B cell (primary cell): ENCODE results near the gene PHKA2. TPM values are rescaled to one million over a fixed set of nuclear protein-coding genes. Genes with fewer than 3 reads are reported as not detected.

Source experiments
- ATAC-seq: fragments of 200-7000 bp; cut with Tn5 transposase; one replicate; pipeline ENCODE4 v1.10.0; 2021; ENCODE audit warnings: low read depth, mild to moderate bottlenecking, moderate number of reproducible peaks, moderate library complexity
- CTCF ChIA-PET: fragments of 350-600 bp; sonication (Branson Sonifier 250); formaldehyde crosslinking; loops from one replicate; lab custom pipeline; 2021; ENCODE audit warnings: antibody characterized with exemption, inconsistent platforms; lab: Charles Lee
- POLR2A ChIA-PET: fragments of 350-600 bp; sonication (Branson Sonifier 250); formaldehyde crosslinking; loops from one replicate; lab custom pipeline; 2021; ENCODE audit warnings: antibody characterized with exemption; lab: Charles Lee
- DNase-seq: peaks from one replicate; pipeline ENCODE4 v3.0.0; 2013
- H2AFZ ChIP-seq: 2 replicates; pipeline ENCODE4 v1.6.1; 2012; ENCODE audit warnings: mild to moderate bottlenecking, low read depth, low read length; ENCODE audit not compliant: insufficient read depth, poor library complexity, severe bottlenecking
- H3K27ac ChIP-seq, 2 donors: 1 replicate in 1 of 2; 2 replicates in 1 of 2; pipeline ENCODE4 v1.5.1; 2012 to 2013; ENCODE audit warnings: low read length in 2 of 2, mild to moderate bottlenecking in 2 of 2, moderate library complexity in 1 of 2
- H3K27me3 ChIP-seq, 4 experiments: fragments of 200-600 bp in 1 of 4; sonication (generic) in 1 of 4; replicated peaks in 1 of 4; 1 replicate in 2 of 4; 2 replicates in 2 of 4; pipeline versions ENCODE4 v1.6.1 to v1.7.0; 2013 to 2016; ENCODE audit warnings: low read length in 3 of 4, mild to moderate bottlenecking in 2 of 4, mixed read lengths in 1 of 4, moderate library complexity in 1 of 4; ENCODE audit not compliant: insufficient read depth in 4 of 4, control insufficient read depth in 3 of 4; ENCODE audit errors: control extremely low read depth in 1 of 4
- H3K36me3 ChIP-seq, 2 experiments: replicated peaks in 1 of 2; 1 replicate in 1 of 2; 2 replicates in 1 of 2; pipeline versions ENCODE4 v1.6.1 to v1.7.1; 2013; ENCODE audit warnings: low read length in 1 of 2; ENCODE audit not compliant: insufficient read depth in 2 of 2, control insufficient read depth in 1 of 2; ENCODE audit errors: control extremely low read depth in 1 of 2, extremely low read depth in 1 of 2
- H3K4me1 ChIP-seq, 2 donors: fragments of 200-600 bp in 1 of 2; sonication (generic) in 1 of 2; 1 replicate in 1 of 2; 2 replicates in 1 of 2; pipeline versions ENCODE4 v1.5.1 to v1.6.1; 2013 to 2017; ENCODE audit warnings: low read length in 2 of 2; ENCODE audit not compliant: control insufficient read depth in 2 of 2, insufficient read depth in 2 of 2
- H3K4me2 ChIP-seq: replicated peaks from 2 replicates; pipeline ENCODE3; 2012; ENCODE audit warnings: mild to moderate bottlenecking, low read depth, low read length; ENCODE audit not compliant: poor library complexity, severe bottlenecking
- H3K4me3 ChIP-seq, 5 experiments: fragments of 200-600 bp in 1 of 5; sonication (generic) in 1 of 5; 1 replicate in 3 of 5; 2 replicates in 2 of 5; pipeline versions ENCODE4 v1.5.1 to v1.7.0; 2011 to 2016; ENCODE audit warnings: low read length in 4 of 5, mild to moderate bottlenecking in 4 of 5, low read depth in 2 of 5, control low read depth in 1 of 5, moderate library complexity in 1 of 5; ENCODE audit not compliant: insufficient read depth in 1 of 5; ENCODE audit errors: control extremely low read depth in 1 of 5, extremely low read depth in 1 of 5
- H3K79me2 ChIP-seq: fragments of 200-600 bp; sonication (generic); one replicate; pipeline ENCODE4 v1.6.0; 2016; ENCODE audit warnings: low read length; ENCODE audit not compliant: control insufficient read depth, insufficient read depth
- H3K9ac ChIP-seq: fragments of 200-600 bp; sonication (generic); 2 replicates; pipeline ENCODE4 v1.6.1; 2017; ENCODE audit warnings: mild to moderate bottlenecking, low read length, moderate library complexity
- H3K9me3 ChIP-seq, 3 donors: one replicate each; pipeline versions ENCODE4 v1.6.1 to v1.7.1; 2013; ENCODE audit warnings: low read length in 2 of 3; ENCODE audit not compliant: control insufficient read depth in 2 of 3, insufficient read depth in 1 of 3; ENCODE audit errors: control extremely low read depth in 1 of 3
- H4K20me1 ChIP-seq: 2 replicates; pipeline ENCODE4 v1.6.0; 2012; ENCODE audit warnings: mild to moderate bottlenecking, low read length; ENCODE audit not compliant: insufficient read depth, control insufficient read depth, poor library complexity, severe bottlenecking
- H3K27ac Mint-ChIP-seq: one replicate; pipeline ENCODE4 v1.8.0; 2021; ENCODE audit warnings: mixed read lengths
- H3K27me3 Mint-ChIP-seq: one replicate; pipeline ENCODE4 v1.8.0; 2021; ENCODE audit warnings: mixed read lengths
- H3K4me1 Mint-ChIP-seq: one replicate; pipeline ENCODE4 v1.8.0; 2021; ENCODE audit warnings: mixed read lengths
- H3K4me3 Mint-ChIP-seq: one replicate; pipeline ENCODE4 v1.8.0; 2021; ENCODE audit warnings: mixed read lengths
- H3K9me3 Mint-ChIP-seq: one replicate; pipeline ENCODE4 v1.8.0; 2022; ENCODE audit warnings: mixed read lengths; ENCODE audit not compliant: insufficient read depth
- EZH2 ChIP-seq: IDR thresholded peaks from 2 replicates; pipeline ENCODE4 v1.6.1; 2012; ENCODE audit warnings: borderline replicate concordance, low read depth, mild to moderate bottlenecking, moderate library complexity, low read length; ENCODE audit not compliant: insufficient read depth, poor library complexity, severe bottlenecking
- WGBS: methylation state at CpG from one replicate; pipeline ENCODE4 v1.1.5; 2013; ENCODE audit warnings: missing lambda C conversion rate; ENCODE audit not compliant: insufficient coverage; 5-methylcytosine and 5-hydroxymethylcytosine counted together
- intact Hi-C: fragments of 100-400 bp; cut with micrococcal nuclease; formaldehyde crosslinking; loops from one replicate; pipeline ENCODE4 v1.10.0; 2022
- polyA plus RNA-seq: library from polyadenylated mRNA; depleted of rRNA; stranded (reverse); fragments of >200 nt; gene quantifications from 2 replicates; pipeline ENCODE4 v1.2.3, GENCODE V29; 2012
- total RNA-seq, 2 donors: library from RNA; stranded (reverse); fragments of 120-200 nt in 1 of 2; gene quantifications; 1 replicate in 1 of 2; 2 replicates in 1 of 2; pipeline versions ENCODE4 v1.2.3 to v1.2.4, GENCODE V29; 2013 to 2022
- TF ChIP-seq, protein P1 (sequence below): fragments of 200-600 bp; IDR thresholded peaks from one replicate; pipeline ENCODE4 v1.8.0; 2022; ENCODE audit warnings: antibody characterized with exemption, mild to moderate bottlenecking

The PHKA2 gene
- total and polyA plus RNA-seq, 2 donors (not counting 1 experiment from before 2014, with no cell fraction given): 54.6 to 60.6 TPM

GRCh38 chrX:18974993-18975392 is 8.9 kb downstream of the PHKA2 start:
- POLR2A ChIA-PET: no interaction called here
- Mint-ChIP-seq H3K27ac (no peak overlapping the region), H3K4me1 (no peaks in the 10 kb centered on the region), H3K4me3 (no peak overlapping the region), H3K27me3 (no peaks in the 10 kb centered on the region), H3K9me3 (no peaks in the 10 kb centered on the region)
- DNase-seq: no peak
- H4K20me1 ChIP-seq: peaks cover 4% of the 10 kb centered on the region
- WGBS: 100% methylated on average over 3 of the region's 7 CpGs
- no peaks in the 10 kb centered on the region for H3K9me3 ChIP-seq
- no peak overlapping the region for H3K27ac ChIP-seq
- no peak for TF ChIP-seq EZH2
- TF ChIP-seq, protein P1, sequence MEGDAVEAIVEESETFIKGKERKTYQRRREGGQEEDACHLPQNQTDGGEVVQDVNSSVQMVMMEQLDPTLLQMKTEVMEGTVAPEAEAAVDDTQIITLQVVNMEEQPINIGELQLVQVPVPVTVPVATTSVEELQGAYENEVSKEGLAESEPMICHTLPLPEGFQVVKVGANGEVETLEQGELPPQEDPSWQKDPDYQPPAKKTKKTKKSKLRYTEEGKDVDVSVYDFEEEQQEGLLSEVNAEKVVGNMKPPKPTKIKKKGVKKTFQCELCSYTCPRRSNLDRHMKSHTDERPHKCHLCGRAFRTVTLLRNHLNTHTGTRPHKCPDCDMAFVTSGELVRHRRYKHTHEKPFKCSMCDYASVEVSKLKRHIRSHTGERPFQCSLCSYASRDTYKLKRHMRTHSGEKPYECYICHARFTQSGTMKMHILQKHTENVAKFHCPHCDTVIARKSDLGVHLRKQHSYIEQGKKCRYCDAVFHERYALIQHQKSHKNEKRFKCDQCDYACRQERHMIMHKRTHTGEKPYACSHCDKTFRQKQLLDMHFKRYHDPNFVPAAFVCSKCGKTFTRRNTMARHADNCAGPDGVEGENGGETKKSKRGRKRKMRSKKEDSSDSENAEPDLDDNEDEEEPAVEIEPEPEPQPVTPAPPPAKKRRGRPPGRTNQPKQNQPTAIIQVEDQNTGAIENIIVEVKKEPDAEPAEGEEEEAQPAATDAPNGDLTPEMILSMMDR: no peak
- no peaks in the 10 kb centered on the region for H3K27me3 ChIP-seq
- CTCF ChIA-PET: no interaction called here
- intact Hi-C loops: no loop called here
- no peaks in the 10 kb centered on the region for H3K36me3 ChIP-seq
- no peaks in the 10 kb centered on the region for H3K4me1 ChIP-seq
- H2AFZ ChIP-seq: no peak overlapping the region
- H3K4me2 ChIP-seq: no peak overlapping the region
- no peak overlapping the region for H3K9ac ChIP-seq
- ATAC-seq: no peak
- peaks cover 12% of the 10 kb centered on the region for H3K79me2 ChIP-seq
- no peak overlapping the region for H3K4me3 ChIP-seq

- no peak overlapping the region for H3K4me3 Mint-ChIP-seq
- H2AFZ ChIP-seq: no peak overlapping the region
Observed at GRCh38 chrX:18973527-18974192, 10.3 kb downstream of the PHKA2 start.

More at GRCh38 chrX:18973527-18974192, 10.3 kb downstream of the PHKA2 start:
- no peaks in the 10 kb centered on the region for H3K27me3 ChIP-seq
- no peaks in the 10 kb centered on the region for H3K4me1 Mint-ChIP-seq
- H3K9me3 Mint-ChIP-seq: no peaks in the 10 kb centered on the region
- CTCF ChIA-PET: no interaction called here
- H3K36me3 ChIP-seq: no peaks in the 10 kb centered on the region
- H3K4me2 ChIP-seq: no peak overlapping the region
- ATAC-seq (no peak), DNase-seq (no peak)
- intact Hi-C loops: no loop called here
- no peak overlapping the region for H3K27ac ChIP-seq
- 91% methylated on average over 7 of the region's 7 CpGs for WGBS
- H3K79me2 ChIP-seq: peaks cover 10% of the 10 kb centered on the region
- no peak overlapping the region for H3K27ac Mint-ChIP-seq
- H3K9me3 ChIP-seq: no peaks in the 10 kb centered on the region
- TF ChIP-seq EZH2: no peak
- TF ChIP-seq, protein P1: no peak
- peaks cover 4% of the 10 kb centered on the region for H4K20me1 ChIP-seq
- no peak overlapping the region for H3K9ac ChIP-seq
- H3K27me3 Mint-ChIP-seq: no peaks in the 10 kb centered on the region
- H3K4me3 ChIP-seq: no peak overlapping the region
- POLR2A ChIA-PET: no interaction called here
- no peaks in the 10 kb centered on the region for H3K4me1 ChIP-seq
